H1 (cell line): ENCODE data around the gene DACT3.

Experiments
- EZH2 ChIP-seq: fragments of 200-600 bp; sonication (generic); IDR thresholded peaks from 2 replicates; pipeline ENCODE4 v1.7.1; 2012; ENCODE audit warnings: low read depth, mild to moderate bottlenecking, moderate library complexity, low read length, inconsistent platforms; ENCODE audit not compliant: severe bottlenecking
- HDAC2 ChIP-seq, 2 experiments: fragments of 300-600 bp in 1 of 2; sonication (generic) in 1 of 2; IDR thresholded peaks; 2 replicates each; pipeline ENCODE4 v1.6.1; 2011 to 2012; ENCODE audit warnings: low read depth in 2 of 2, low read length in 2 of 2, mild to moderate bottlenecking in 2 of 2, moderate library complexity in 2 of 2, borderline replicate concordance in 1 of 2, inconsistent platforms in 1 of 2
- KDM1A ChIP-seq: fragments of 200-600, 300-600 bp; sonication (generic); IDR thresholded peaks from 2 replicates; pipeline ENCODE4 v1.7.1; 2016; ENCODE audit warnings: mild to moderate bottlenecking, low read length, borderline replicate concordance
- POLR2A ChIP-seq, 2 experiments: IDR thresholded peaks; 1 replicate in 1 of 2; 2 replicates in 1 of 2; pipeline ENCODE4 v1.6.1; 2011; ENCODE audit warnings: low read depth in 2 of 2, low read length in 2 of 2, mild to moderate bottlenecking in 2 of 2; ENCODE audit errors: control extremely low read depth in 1 of 2
- POLR2AphosphoS5 ChIP-seq: IDR thresholded peaks from 2 replicates; pipeline ENCODE4 v1.6.1; 2011; ENCODE audit warnings: low read depth, low read length
- RFX5 ChIP-seq: IDR thresholded peaks from 2 replicates; pipeline ENCODE4 v1.6.1; 2011; ENCODE audit warnings: low read depth, low read length, improper control_type of control experiment, borderline replicate concordance
- TCF12 ChIP-seq: IDR thresholded peaks from 2 replicates; pipeline ENCODE4 v1.6.1; 2011; ENCODE audit warnings: low read depth, mild to moderate bottlenecking, low read length
- TF ChIP-seq, protein P1 (sequence below), 3 experiments: IDR thresholded peaks; 1 replicate in 2 of 3; 2 replicates in 1 of 3; pipeline versions ENCODE4 v1.5.1 to v1.6.1; 2011; ENCODE audit warnings: low read length in 3 of 3, mild to moderate bottlenecking in 3 of 3, inconsistent platforms in 2 of 3, low read depth in 1 of 3, moderate library complexity in 1 of 3; ENCODE audit not compliant: insufficient read depth in 1 of 3; ENCODE audit errors: control extremely low read depth in 1 of 3

DNA sequence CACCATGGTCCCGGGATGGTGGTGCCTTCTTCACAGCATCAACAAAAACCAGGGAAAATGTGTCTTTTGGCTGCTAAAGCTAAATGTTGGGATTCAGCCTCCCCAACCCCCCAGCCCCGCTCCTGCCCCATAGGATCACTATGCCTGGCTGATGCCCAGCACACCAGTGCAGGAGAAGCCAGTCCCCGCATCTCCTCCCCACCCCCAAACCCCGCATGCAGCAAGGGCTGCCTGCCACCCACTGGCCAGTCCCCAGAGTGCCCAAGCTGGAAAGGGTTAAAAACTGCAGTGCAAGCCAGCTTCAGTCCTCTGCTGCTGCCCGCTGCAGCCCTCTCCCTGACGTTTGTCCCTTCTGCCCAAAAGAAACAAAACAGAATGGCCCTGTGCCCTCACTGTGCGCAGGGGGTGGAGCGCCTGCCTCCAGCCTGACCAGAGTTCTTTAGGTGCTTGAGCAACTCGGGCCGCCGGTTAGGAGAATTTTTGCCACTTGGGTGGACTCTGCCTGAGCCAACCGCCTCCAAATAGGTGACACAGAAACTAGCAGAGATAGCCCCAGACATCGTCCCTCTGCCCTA, 56.1 kb downstream of the DACT3 start:
- TF ChIP-seq POLR2AphosphoS5 (no peak), EZH2 (no peak), RFX5 (no peak), HDAC2 (IDR thresholded peaks at IDR 0.05; ENCODE audit: borderline replicate concordance in 1 of 2, low read depth in 2 of 2, low read length in 2 of 2) (no peak), KDM1A (no peak), POLR2A (IDR thresholded peaks at IDR 0.05; ENCODE audit: control extremely low read depth in 1 of 2, low read depth in 2 of 2, low read length in 2 of 2) (no peak), TCF12 (no peak)
- TF ChIP-seq, protein P1, sequence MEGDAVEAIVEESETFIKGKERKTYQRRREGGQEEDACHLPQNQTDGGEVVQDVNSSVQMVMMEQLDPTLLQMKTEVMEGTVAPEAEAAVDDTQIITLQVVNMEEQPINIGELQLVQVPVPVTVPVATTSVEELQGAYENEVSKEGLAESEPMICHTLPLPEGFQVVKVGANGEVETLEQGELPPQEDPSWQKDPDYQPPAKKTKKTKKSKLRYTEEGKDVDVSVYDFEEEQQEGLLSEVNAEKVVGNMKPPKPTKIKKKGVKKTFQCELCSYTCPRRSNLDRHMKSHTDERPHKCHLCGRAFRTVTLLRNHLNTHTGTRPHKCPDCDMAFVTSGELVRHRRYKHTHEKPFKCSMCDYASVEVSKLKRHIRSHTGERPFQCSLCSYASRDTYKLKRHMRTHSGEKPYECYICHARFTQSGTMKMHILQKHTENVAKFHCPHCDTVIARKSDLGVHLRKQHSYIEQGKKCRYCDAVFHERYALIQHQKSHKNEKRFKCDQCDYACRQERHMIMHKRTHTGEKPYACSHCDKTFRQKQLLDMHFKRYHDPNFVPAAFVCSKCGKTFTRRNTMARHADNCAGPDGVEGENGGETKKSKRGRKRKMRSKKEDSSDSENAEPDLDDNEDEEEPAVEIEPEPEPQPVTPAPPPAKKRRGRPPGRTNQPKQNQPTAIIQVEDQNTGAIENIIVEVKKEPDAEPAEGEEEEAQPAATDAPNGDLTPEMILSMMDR (IDR thresholded peaks at IDR 0.05; ENCODE audit: control extremely low read depth in 1 of 3, insufficient read depth in 1 of 3, low read depth in 1 of 3, low read length in 3 of 3): peak in 2 of 3 experiments; percentile 8 to 9; a peak in 1 of 4 replicates
